ENCODE measurements around the gene ZNF865.

GRCh38 chr19:55578031-55578760, 27.3 kb upstream of the ZNF865 start:
- TF ChIP-seq, protein P1, sequence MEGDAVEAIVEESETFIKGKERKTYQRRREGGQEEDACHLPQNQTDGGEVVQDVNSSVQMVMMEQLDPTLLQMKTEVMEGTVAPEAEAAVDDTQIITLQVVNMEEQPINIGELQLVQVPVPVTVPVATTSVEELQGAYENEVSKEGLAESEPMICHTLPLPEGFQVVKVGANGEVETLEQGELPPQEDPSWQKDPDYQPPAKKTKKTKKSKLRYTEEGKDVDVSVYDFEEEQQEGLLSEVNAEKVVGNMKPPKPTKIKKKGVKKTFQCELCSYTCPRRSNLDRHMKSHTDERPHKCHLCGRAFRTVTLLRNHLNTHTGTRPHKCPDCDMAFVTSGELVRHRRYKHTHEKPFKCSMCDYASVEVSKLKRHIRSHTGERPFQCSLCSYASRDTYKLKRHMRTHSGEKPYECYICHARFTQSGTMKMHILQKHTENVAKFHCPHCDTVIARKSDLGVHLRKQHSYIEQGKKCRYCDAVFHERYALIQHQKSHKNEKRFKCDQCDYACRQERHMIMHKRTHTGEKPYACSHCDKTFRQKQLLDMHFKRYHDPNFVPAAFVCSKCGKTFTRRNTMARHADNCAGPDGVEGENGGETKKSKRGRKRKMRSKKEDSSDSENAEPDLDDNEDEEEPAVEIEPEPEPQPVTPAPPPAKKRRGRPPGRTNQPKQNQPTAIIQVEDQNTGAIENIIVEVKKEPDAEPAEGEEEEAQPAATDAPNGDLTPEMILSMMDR (optimal IDR thresholded peaks at IDR 0.05 in 1 of 3, IDR thresholded peaks at IDR 0.05 in 1 of 3, conservative IDR thresholded peaks at IDR 0.05 in 1 of 3; ENCODE audit: extremely low read depth in 1 of 3, insufficient read depth in 2 of 3, low read length in 3 of 3): no peak
- TF ChIP-seq EZH2 (IDR thresholded peaks at IDR 0.05; ENCODE audit: low read length): no peak
